K562 (cell line): ENCODE measurements around the gene APLP1. TPM values are rescaled to one million over a fixed set of nuclear protein-coding genes. Genes with fewer than 3 reads are reported as not detected.

Experiments
- ASH1L ChIP-seq: fragments of 450-650 bp; IDR thresholded peaks from 2 replicates; pipeline ENCODE4 v1.6.1; 2018; ENCODE audit warnings: borderline replicate concordance, mild to moderate bottlenecking, low read depth; ENCODE audit not compliant: partially characterized antibody
- BHLHE40 ChIP-seq: IDR thresholded peaks from 2 replicates; pipeline ENCODE4 v1.6.1; 2011; ENCODE audit warnings: low read length, improper control_type of control experiment
- C11orf30 ChIP-seq: fragments of 450-650 bp; IDR thresholded peaks from 2 replicates; pipeline ENCODE4 v1.6.1; 2016; ENCODE audit warnings: low read depth, mild to moderate bottlenecking
- EHMT2 ChIP-seq: fragments of 450-650 bp; IDR thresholded peaks from 2 replicates; pipeline ENCODE4 v1.6.1; 2018; ENCODE audit warnings: antibody characterized with exemption
- ETV5 ChIP-seq: sonication (generic); formaldehyde crosslinking; IDR thresholded peaks from 2 replicates; pipeline ENCODE4 v1.4.0; 2020; ENCODE audit warnings: low read depth, mild to moderate bottlenecking, missing genetic modification reagents
- FIP1L1 ChIP-seq: fragments of 200-400 bp; formaldehyde crosslinking; IDR thresholded peaks from 2 replicates; pipeline ENCODE4 v1.6.1; 2018; ENCODE audit warnings: mild to moderate bottlenecking, low read depth, low read length; ENCODE audit not compliant: poor library complexity, severe bottlenecking
- FOS ChIP-seq: IDR thresholded peaks from 3 replicates; pipeline ENCODE4 v1.6.1; 2011; ENCODE audit not compliant: insufficient read length; ENCODE audit errors: extremely low read depth
- FOXA1 ChIP-seq: fragments of 450-650 bp; IDR thresholded peaks from 2 replicates; pipeline ENCODE4 v1.6.1; 2016; ENCODE audit warnings: mild to moderate bottlenecking, borderline replicate concordance
- FOXO4 ChIP-seq: fragments of 450-650 bp; formaldehyde crosslinking; IDR thresholded peaks from 2 replicates; pipeline ENCODE4 v1.4.0; 2020; ENCODE audit warnings: mild to moderate bottlenecking, moderate library complexity
- GATAD2B ChIP-seq: fragments of 450-650 bp; IDR thresholded peaks from 2 replicates; pipeline ENCODE4 v1.6.1; 2017; ENCODE audit warnings: mild to moderate bottlenecking, borderline replicate concordance
- HMGN3 ChIP-seq: IDR thresholded peaks from 2 replicates; pipeline ENCODE4 v1.6.1; 2011; ENCODE audit warnings: borderline replicate concordance, low read depth, mild to moderate bottlenecking, mixed read lengths, low read length; ENCODE audit not compliant: insufficient read length; ENCODE audit errors: extremely low read depth
- HSF4 ChIP-seq: fragments of 250-450 bp; sonication (Bioruptor Pico); IDR thresholded peaks from 2 replicates; pipeline ENCODE4 v2.1.2; 2022; ENCODE audit warnings: mild to moderate bottlenecking, moderate library complexity, borderline replicate concordance
- KDM2B ChIP-seq: fragments of 250-450 bp; sonication (Bioruptor Pico); IDR thresholded peaks from 2 replicates; pipeline ENCODE4 v1.8.0; 2021; ENCODE audit warnings: mild to moderate bottlenecking, moderate library complexity
- MAZ ChIP-seq, 2 experiments: fragments of 450-650 bp in 1 of 2; sonication (generic) in 1 of 2; formaldehyde crosslinking; IDR thresholded peaks in 1 of 2; conservative IDR thresholded peaks in 1 of 2; 2 replicates each; pipeline versions ENCODE4 v1.4.0 to v1.5.0; 2020; ENCODE audit warnings: mild to moderate bottlenecking in 1 of 2, missing genetic modification reagents in 1 of 2
- MCM2 ChIP-seq: fragments of 450-650 bp; IDR thresholded peaks from 2 replicates; pipeline ENCODE4 v1.6.1; 2017; ENCODE audit warnings: low read depth, mild to moderate bottlenecking
- NR4A1 ChIP-seq, 2 experiments: fragments of 250-450 bp in 1 of 2; fragments of 450-650 bp in 1 of 2; sonication (Bioruptor Pico) in 1 of 2; IDR thresholded peaks; 2 replicates each; pipeline versions ENCODE4 v1.4.0 to v1.6.1; 2016 to 2020; ENCODE audit warnings: mild to moderate bottlenecking in 2 of 2, missing compliant biosample characterization in 1 of 2, missing genetic modification characterization in 1 of 2, moderate library complexity in 1 of 2
- PCBP1 ChIP-seq: fragments of 200-400 bp; formaldehyde crosslinking; IDR thresholded peaks from 2 replicates; pipeline ENCODE4 v1.6.1; 2018; ENCODE audit warnings: mild to moderate bottlenecking, low read depth, low read length; ENCODE audit not compliant: poor library complexity, severe bottlenecking
- PML ChIP-seq: IDR thresholded peaks from 2 replicates; pipeline ENCODE4 v1.6.1; 2012; ENCODE audit warnings: low read length, inconsistent platforms
- PPARD ChIP-seq: fragments of 250-450 bp; sonication (Bioruptor Pico); IDR thresholded peaks from 2 replicates; pipeline ENCODE4 v1.8.0; 2022; ENCODE audit warnings: inconsistent platforms, mild to moderate bottlenecking, moderate library complexity
- RAD51 ChIP-seq: fragments of 450-650 bp; IDR thresholded peaks from 2 replicates; pipeline ENCODE4 v1.7.1; 2016; ENCODE audit warnings: low read depth, mild to moderate bottlenecking, borderline replicate concordance
- RBM17 ChIP-seq: fragments of 200-400 bp; formaldehyde crosslinking; IDR thresholded peaks from 2 replicates; pipeline ENCODE4 v1.6.1; 2017; ENCODE audit warnings: low read depth, mild to moderate bottlenecking, low read length, borderline replicate concordance
- SMARCB1 ChIP-seq: IDR thresholded peaks from 2 replicates; pipeline ENCODE4 v1.6.1; 2011; ENCODE audit warnings: improper control_type of control experiment, low read depth; ENCODE audit not compliant: insufficient read length
- STAT5A ChIP-seq: IDR thresholded peaks from 2 replicates; pipeline ENCODE4 v1.6.1; 2012; ENCODE audit warnings: low read length, inconsistent platforms, borderline replicate concordance
- TOE1 ChIP-seq, 2 experiments: fragments of 450-650 bp in 1 of 2; sonication (generic) in 1 of 2; formaldehyde crosslinking in 1 of 2; IDR thresholded peaks; 2 replicates each; pipeline versions ENCODE4 v1.7.1 to v1.8.0; 2016 to 2022; ENCODE audit warnings: borderline replicate concordance in 2 of 2, mild to moderate bottlenecking in 2 of 2, antibody characterized with exemption in 1 of 2, inconsistent platforms in 1 of 2, low read depth in 1 of 2, missing genetic modification reagents in 1 of 2, moderate library complexity in 1 of 2
- ZNF232 ChIP-seq: sonication (generic); formaldehyde crosslinking; IDR thresholded peaks from 2 replicates; pipeline ENCODE4 v1.8.0; 2022; ENCODE audit warnings: mild to moderate bottlenecking, missing genetic modification reagents
- ZNF324 ChIP-seq: fragments of 250-450 bp; sonication (Bioruptor Pico); IDR thresholded peaks from 2 replicates; pipeline ENCODE4 v1.4.0; 2020; ENCODE audit warnings: mild to moderate bottlenecking
- ZNF57 ChIP-seq: fragments of 450-650 bp; formaldehyde crosslinking; IDR thresholded peaks from 2 replicates; pipeline ENCODE4 v1.4.0; 2020; ENCODE audit warnings: mild to moderate bottlenecking, moderate library complexity
- polyA plus RNA-seq, 8 experiments: library from polyadenylated mRNA; depleted of rRNA in 4 of 8; stranded (reverse) in 5 of 8; unstranded in 3 of 8; fragments of >200 nt; fragmentation: Nextera tagmentation in 2 of 8; fragmentation: Illumina TruSeq in 1 of 8; extraction: Ambion mirVana in 2 of 8; extraction: Trizol in 1 of 8; gene quantifications; 2 replicates each; pipeline versions ENCODE4 v1.2.1 to v1.2.3, GENCODE V29; 2011 to 2014; ENCODE audit warnings: inconsistent platforms in 1 of 8, missing spikeins in 1 of 8
- total RNA-seq, 7 experiments: library from RNA; depleted of rRNA in 6 of 7; stranded (reverse); fragments of >200 nt in 6 of 7; fragmentation: Illumina TruSeq in 2 of 7; extraction: Trizol in 2 of 7; gene quantifications; 2 replicates each; pipeline versions ENCODE4 v1.2.1 to v1.2.3, GENCODE V29; 2011 to 2021; ENCODE audit warnings: low replicate concordance in 1 of 7
- TF ChIP-seq, protein P1 (sequence below): sonication (generic); formaldehyde crosslinking; IDR thresholded peaks from 2 replicates; pipeline ENCODE4 v1.8.0; 2022; ENCODE audit warnings: mild to moderate bottlenecking, missing genetic modification reagents

APLP1 gene
- total and polyA plus RNA-seq, 9 of the 15 experiments (the other 6 are each of a cell fraction or from before 2014, with no cell fraction given), result 0.69 to 9.9 (median 4.7) TPM

DNA sequence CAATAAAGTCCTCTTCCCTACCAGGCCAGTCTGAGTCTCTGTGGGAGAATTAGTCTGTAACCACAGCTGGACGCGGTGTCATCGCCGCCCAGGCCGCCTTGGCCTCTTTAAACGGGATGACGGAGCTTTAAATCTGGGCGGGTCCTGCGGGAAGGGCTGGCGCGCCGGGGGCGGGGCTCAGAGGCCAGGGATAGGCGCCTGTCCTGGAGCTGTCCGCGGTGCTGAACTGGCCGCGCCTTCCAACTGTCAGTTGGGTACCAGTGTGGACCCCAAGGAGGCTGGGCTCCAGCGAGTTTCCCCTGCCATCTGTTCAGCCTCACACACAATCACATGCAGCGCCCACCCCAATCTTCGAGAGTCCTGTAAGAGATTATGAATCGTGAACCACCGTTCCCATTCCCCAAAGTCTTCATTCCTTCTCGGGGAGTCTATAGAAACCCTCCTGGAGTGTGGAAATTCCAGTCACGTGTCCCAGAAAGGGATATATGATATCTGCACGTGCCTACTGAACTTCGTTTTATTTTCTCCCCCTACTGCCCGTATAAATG lies 11.5 kb downstream of the APLP1 start (continued):
- peak; percentile 53 for TF ChIP-seq BHLHE40
- TF ChIP-seq FOS, result no peak
- no peak for TF ChIP-seq HSF4 (CRISPR knock-in tag)
- no peak for TF ChIP-seq GATAD2B
- no peak for TF ChIP-seq MCM2
- TF ChIP-seq FOXA1, result no peak
- TF ChIP-seq ASH1L, result no peak
- TF ChIP-seq STAT5A, result no peak
- TF ChIP-seq FOXO4 (CRISPR knock-in tag), result no peak
- TF ChIP-seq PML, result no peak
- TF ChIP-seq C11orf30, result peak; percentile 59; the same call in 1 of the 2 replicates
- no peak for TF ChIP-seq ZNF324 (CRISPR knock-in tag)
- TF ChIP-seq, protein P1, sequence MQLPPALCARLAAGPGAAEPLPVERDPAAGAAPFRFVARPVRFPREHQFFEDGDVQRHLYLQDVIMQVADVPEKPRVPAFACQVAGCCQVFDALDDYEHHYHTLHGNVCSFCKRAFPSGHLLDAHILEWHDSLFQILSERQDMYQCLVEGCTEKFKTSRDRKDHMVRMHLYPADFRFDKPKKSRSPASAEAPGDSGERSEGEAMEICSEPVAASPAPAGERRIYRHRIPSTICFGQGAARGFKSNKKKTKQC (CRISPR knock-in tag), result peak; percentile 98
- peak; percentile 92 for TF ChIP-seq ZNF232 (CRISPR knock-in tag)
- no peak for TF ChIP-seq NR4A1 (CRISPR knock-in tag; IDR thresholded peaks at IDR 0.05)
- TF ChIP-seq NR4A1 (tag; IDR thresholded peaks at IDR 0.05), result peak; percentile 52; the same call in 1 of the 2 replicates
- peak; percentile 99 for TF ChIP-seq EHMT2
- TF ChIP-seq PCBP1, result no peak
- no peak for TF ChIP-seq RBM17
- TF ChIP-seq MAZ (CRISPR knock-in tag; conservative IDR thresholded peaks at IDR 0.05 in 1 of 2, IDR thresholded peaks at IDR 0.05 in 1 of 2), result peak; percentile 62 to 96
- peak; percentile 36; the same call in 1 of the 2 replicates for TF ChIP-seq TOE1 (IDR thresholded peaks at IDR 0.05; ENCODE audit: borderline replicate concordance)
- no peak for TF ChIP-seq TOE1 (CRISPR knock-in tag; IDR thresholded peaks at IDR 0.05; ENCODE audit: borderline replicate concordance, low read depth)
- no peak for TF ChIP-seq ZNF57 (CRISPR knock-in tag)
- TF ChIP-seq PPARD (CRISPR knock-in tag), result no peak
- no peak for TF ChIP-seq KDM2B (CRISPR knock-in tag)
- TF ChIP-seq SMARCB1, result no peak
- peak; percentile 75 for TF ChIP-seq ETV5 (CRISPR knock-in tag)
- peak; percentile 83 for TF ChIP-seq HMGN3
- TF ChIP-seq RAD51, result peak; percentile 61
- no peak for TF ChIP-seq FIP1L1
